BJ (cell line): ENCODE data around the gene DPYSL5. TPM values are rescaled to one million over a fixed set of nuclear protein-coding genes. Genes with fewer than 3 reads are reported as not detected.
A peak's percentile ranks its signal among the peaks of the same experiment; 100 is the strongest.

Experiments used
- CTCF ChIA-PET: fragments of 350-600 bp; formaldehyde crosslinking; extraction: SDS; loops from one replicate; lab custom pipeline; 2021; ENCODE audit warnings: antibody characterized with exemption, inconsistent platforms; lab: Yijun Ruan, JAX
- POLR2A ChIA-PET: fragments of 300-600 bp; sonication (Branson Sonifier 250); formaldehyde crosslinking; extraction: SDS; loops from one replicate; lab custom pipeline; 2021; ENCODE audit warnings: antibody characterized with exemption; lab: Charles Lee
- DNase-seq: peaks from one replicate; pipeline ENCODE4 v3.0.0-alpha.2; 2011; ENCODE audit warnings: low read depth
- H3K27me3 ChIP-seq: 2 replicates; pipeline ENCODE4 v1.6.0; 2011; ENCODE audit warnings: low read length; ENCODE audit not compliant: control insufficient read depth, insufficient read depth
- H3K36me3 ChIP-seq: 2 replicates; pipeline ENCODE4 v1.5.1; 2011; ENCODE audit warnings: low read length; ENCODE audit not compliant: control insufficient read depth, insufficient read depth
- H3K4me3 ChIP-seq: 2 replicates; pipeline ENCODE4 v1.5.1; 2011; ENCODE audit warnings: low read depth, mild to moderate bottlenecking, control low read depth, low read length
- polyA plus RNA-seq: library from polyadenylated mRNA; depleted of rRNA; stranded (reverse); fragments of >200 nt; gene quantifications from 2 replicates; pipeline ENCODE4 v1.2.3, GENCODE V29; 2011
- TF ChIP-seq, protein P1 (sequence below): IDR thresholded peaks from 2 replicates; pipeline ENCODE4 v1.5.1; 2011; ENCODE audit warnings: low read depth, mild to moderate bottlenecking, control low read depth, inconsistent platforms, low read length, moderate library complexity; ENCODE audit not compliant: insufficient read depth

Gene DPYSL5
- polyA plus RNA-seq, 1 experiment: not detected

GRCh38 chr2:26818972-26819371, 29.0 kb upstream of the DPYSL5 start:
- ChIA-PET CTCF (interaction anchor here (0.9 to 1.1 kb wide), 2 partner anchors 9 to 315 kb away, joined by 3 read pairs; no protein-coding TSS in a partner anchor), POLR2A (no interaction called here)
- TF ChIP-seq, protein P1, sequence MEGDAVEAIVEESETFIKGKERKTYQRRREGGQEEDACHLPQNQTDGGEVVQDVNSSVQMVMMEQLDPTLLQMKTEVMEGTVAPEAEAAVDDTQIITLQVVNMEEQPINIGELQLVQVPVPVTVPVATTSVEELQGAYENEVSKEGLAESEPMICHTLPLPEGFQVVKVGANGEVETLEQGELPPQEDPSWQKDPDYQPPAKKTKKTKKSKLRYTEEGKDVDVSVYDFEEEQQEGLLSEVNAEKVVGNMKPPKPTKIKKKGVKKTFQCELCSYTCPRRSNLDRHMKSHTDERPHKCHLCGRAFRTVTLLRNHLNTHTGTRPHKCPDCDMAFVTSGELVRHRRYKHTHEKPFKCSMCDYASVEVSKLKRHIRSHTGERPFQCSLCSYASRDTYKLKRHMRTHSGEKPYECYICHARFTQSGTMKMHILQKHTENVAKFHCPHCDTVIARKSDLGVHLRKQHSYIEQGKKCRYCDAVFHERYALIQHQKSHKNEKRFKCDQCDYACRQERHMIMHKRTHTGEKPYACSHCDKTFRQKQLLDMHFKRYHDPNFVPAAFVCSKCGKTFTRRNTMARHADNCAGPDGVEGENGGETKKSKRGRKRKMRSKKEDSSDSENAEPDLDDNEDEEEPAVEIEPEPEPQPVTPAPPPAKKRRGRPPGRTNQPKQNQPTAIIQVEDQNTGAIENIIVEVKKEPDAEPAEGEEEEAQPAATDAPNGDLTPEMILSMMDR: no peak
- no peak for DNase-seq
- Histone ChIP-seq H3K4me3 (no peak overlapping the region), H3K27me3 (peaks cover 7% of the 10 kb centered on the region), H3K36me3 (no peaks in the 10 kb centered on the region)

DNA sequence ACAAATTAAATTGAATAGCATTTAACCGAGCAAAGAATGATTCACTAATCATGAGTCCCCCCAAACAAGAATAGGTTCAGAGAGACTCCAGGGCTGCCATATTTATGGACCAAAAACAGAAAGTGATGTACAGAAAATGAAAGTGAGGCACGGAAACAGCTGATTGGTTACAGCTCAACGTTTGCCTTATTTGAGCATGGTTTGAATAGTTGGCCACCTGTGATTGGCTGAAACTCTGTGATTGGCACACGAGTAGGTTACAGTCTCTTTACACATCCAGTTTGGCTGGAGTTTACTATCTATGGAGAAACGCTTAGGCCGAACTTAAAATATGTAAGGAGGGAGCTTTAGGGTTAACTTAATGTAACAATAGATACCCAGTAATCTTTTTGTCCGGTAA, 27.0 kb upstream of the DPYSL5 start:
- H3K36me3 ChIP-seq: no peaks in the 10 kb centered on the region
- no peak for DNase-seq
- POLR2A ChIA-PET: no interaction called here
- peaks cover 7% of the 10 kb centered on the region for H3K27me3 ChIP-seq
- CTCF ChIA-PET: no interaction called here
- TF ChIP-seq, protein P1: no peak
- H3K4me3 ChIP-seq: no peak overlapping the region

DNA sequence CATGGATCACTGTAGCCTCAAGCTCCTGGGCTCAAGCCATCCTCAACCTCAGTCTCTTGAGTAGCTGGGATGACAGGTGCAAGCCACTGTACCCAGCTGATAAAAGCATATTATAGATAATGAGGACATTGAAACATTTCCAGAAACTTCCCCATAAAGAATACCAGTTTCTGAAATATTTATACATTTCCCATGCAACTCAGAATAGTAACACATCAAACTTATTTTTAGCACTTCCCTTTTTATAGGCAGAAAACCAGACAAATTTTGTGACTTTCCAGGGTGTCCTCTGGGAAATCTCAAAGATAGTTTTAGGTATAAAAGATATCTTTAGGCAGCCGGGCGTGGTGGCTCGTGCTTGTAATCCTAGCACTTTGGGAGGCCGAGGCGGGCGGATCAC, 25.1 kb upstream of the DPYSL5 start:
- DNase-seq: no peak
- Histone ChIP-seq H3K27me3 (peaks cover 5% of the 10 kb centered on the region), H3K4me3 (no peak overlapping the region), H3K36me3 (no peaks in the 10 kb centered on the region)
- POLR2A ChIA-PET: no interaction called here
- CTCF ChIA-PET: interaction anchor here (1.3 kb wide), 1 partner anchor 8 kb away, joined by 4 read pairs; no protein-coding TSS in a partner anchor
- TF ChIP-seq, protein P1: no peak

DNA sequence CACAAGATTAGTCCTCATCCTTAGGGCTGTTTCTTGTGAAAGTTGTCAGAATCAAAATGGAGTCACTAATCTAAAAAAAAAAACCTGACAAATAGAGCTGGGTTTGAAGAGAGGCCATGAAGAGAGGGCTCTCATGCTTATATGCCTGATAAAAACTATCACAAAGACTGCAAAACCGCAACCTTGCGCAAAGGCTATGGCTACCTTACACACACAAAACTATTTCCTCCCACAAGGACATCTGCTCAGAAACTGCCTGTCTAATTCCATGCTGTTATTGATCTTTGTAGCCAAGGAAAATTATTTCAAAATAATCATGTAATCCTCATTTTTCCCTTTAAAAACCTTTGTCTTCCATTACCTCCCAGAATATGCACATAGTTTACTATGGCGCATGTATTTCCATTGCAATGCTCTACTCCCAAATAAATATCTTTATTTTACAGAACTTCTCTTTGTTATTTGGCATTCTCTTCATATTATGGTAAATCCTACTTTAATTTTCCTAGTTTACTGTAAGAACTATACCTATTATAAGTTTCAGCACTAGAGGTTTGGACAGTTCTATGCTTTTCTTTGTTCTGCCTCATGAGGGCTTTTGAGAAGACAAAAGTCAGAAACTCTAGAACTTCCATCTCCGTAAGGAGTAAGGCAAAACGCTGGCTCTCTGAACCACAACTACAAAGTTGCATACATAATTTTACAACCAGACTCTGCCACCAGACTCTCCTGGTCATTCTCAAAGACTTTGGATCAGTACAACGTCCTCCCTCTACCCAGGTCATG, 9.6 kb upstream of the DPYSL5 start:
- Histone ChIP-seq H3K36me3 (no peaks in the 10 kb centered on the region), H3K4me3 (no peak overlapping the region), H3K27me3 (peaks cover 4% of the 10 kb centered on the region; the same call in 1 of the 2 replicates)
- TF ChIP-seq, protein P1: peak; percentile 20; the same call in 1 of the 2 replicates
- ChIA-PET POLR2A (no interaction called here), CTCF (interaction anchor here (1.2 kb wide), 1 partner anchor 179 kb away, joined by 3 read pairs; no protein-coding TSS in a partner anchor)
- DNase-seq: no peak

DNA sequence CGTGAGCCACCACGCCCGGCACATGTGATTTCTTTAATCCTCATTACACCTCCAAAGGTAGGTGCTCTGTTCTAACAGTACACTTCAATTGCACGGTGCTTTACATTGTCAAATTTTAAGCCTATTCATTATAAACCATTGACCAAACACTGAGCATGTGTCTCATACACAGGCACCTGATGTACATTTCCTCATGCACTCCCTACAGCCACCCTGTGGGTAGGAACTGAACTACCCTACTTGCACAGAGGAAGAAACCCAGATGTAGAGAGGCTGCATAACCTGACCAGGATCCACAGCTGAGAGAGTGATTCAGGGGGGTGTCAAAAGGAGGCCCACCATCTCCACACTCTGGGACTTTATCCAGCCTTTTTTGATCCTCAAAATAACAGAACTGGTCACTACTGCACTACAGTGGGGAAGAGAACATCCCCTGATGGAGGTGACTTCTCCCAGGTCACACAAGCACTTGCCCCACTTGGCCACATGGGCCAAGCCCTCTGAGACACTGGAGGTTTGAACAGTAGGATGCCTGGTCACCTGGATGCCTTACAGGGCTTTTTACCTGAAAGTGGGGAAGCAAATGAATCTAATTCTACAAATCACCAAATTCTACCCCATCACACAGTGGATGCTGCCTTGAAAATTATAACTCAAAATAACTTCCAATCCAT, 6.9 kb upstream of the DPYSL5 start:
- ChIA-PET CTCF (interaction anchor here (1.3 to 7.2 kb wide), 2 partner anchors 100 to 121 kb away, joined by 3 to 154 read pairs; no protein-coding TSS in a partner anchor), POLR2A (no interaction called here)
- Histone ChIP-seq H3K36me3 (no peaks in the 10 kb centered on the region), H3K27me3 (peaks cover 18% of the 10 kb centered on the region), H3K4me3 (no peak overlapping the region)
- DNase-seq: no peak
- TF ChIP-seq, protein P1: peak; percentile 13; the same call in 1 of the 2 replicates
